ENCODE results near the gene MED17.
"Not testable (repeated sequence)": the region's sequence is repeated elsewhere in the genome, so short reads cannot be mapped to it uniquely, and the experiment has no call there.

The MED17 gene

DNA sequence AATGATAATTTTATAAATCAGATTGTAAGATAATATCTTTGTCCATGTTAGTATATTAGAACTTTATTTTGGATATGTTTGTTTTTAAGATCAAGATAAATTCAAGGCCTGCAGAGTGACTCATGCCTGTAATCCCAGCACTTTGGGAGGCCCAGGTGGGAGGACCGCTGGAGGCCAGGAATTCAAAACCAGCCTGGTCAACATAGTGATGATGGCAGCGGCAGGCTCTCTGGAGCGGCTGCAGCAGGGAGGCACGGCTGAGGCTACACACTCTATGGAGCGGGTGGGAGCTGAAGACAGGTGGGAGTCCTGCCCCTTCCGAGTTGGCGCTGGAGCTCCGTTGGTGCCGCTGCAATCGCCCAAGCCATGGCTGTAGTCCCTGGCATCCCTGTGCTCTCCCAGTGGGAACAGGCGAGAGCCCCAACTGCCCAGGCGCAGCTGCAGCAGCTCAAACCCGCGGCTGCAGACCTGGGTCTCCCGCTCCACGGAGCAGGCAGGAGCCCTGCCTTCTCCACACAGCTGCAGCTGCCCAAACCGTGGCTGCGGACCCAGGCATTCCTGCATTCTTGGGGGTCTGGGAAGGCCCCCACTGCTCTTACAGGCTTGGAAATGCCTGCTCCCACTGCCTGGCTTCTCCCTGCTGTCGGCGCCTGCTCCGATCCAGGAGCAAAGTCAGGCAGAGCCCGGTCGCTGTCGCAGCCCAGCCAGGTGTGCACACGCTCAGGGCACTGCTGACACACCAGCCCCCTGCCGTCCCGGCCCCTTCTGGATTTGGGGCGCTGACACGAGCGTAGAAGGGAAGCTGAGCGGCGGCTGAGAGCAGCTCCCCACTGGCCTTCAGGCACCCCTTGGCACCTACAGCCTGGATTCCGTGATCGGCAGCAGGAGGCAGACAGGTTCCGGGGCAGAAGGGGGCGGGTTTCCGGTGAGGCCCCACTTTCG is 25.9 kb upstream of the MED17 start:
- H3K4me1 ChIP-seq (ENCODE audit: control insufficient read depth, insufficient read depth, low read length, poor library complexity, severe bottlenecking), result no peaks in the 10 kb centered on the region
- DNase-seq, result no peak
- H3K27me3 ChIP-seq (replicated peaks; ENCODE audit: control insufficient read depth, insufficient read depth, low read length, poor library complexity, severe bottlenecking), result no peaks in the 10 kb centered on the region
- no peaks in the 10 kb centered on the region for H3K9me3 ChIP-seq (ENCODE audit: control insufficient read depth, low read length)
- H3K36me3 ChIP-seq (ENCODE audit: control insufficient read depth, insufficient read depth, low read length), result peaks cover 40% of the 10 kb centered on the region
- no peak overlapping the region for H3K4me3 ChIP-seq (ENCODE audit: insufficient read depth, low read depth, low read length, poor library complexity, severe bottlenecking)
- no peak overlapping the region for H3K27ac ChIP-seq (ENCODE audit: insufficient read depth, low read length, poor library complexity, severe bottlenecking)

DNA sequence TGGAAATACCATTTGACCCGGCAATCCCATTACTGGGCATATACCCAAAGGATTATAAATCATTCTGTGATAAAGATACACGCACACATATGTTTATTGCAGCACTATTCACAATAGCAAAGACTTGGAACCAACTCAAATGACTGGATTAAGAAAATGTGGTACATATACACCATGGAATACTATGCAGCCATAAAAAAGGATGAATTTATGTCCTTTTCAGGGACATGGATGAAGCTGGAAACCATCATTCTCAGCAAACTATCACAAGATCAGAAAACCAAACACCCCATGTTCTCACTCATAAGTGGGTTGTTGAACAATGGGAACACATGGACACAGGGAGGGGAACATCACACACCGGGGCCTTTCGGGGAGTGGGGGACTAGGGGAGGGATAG is 25.0 kb upstream of the MED17 start:
- not testable (repeated sequence) for H3K9me3 ChIP-seq (ENCODE audit: control insufficient read depth, low read length); H3K4me1 ChIP-seq (ENCODE audit: control insufficient read depth, insufficient read depth, low read length, poor library complexity, severe bottlenecking); H3K27me3 ChIP-seq (replicated peaks; ENCODE audit: control insufficient read depth, insufficient read depth, low read length, poor library complexity, severe bottlenecking); DNase-seq; H3K27ac ChIP-seq (ENCODE audit: insufficient read depth, low read length, poor library complexity, severe bottlenecking); H3K4me3 ChIP-seq (ENCODE audit: insufficient read depth, low read depth, low read length, poor library complexity, severe bottlenecking)
- peaks cover 37% of the 10 kb centered on the region for H3K36me3 ChIP-seq (ENCODE audit: control insufficient read depth, insufficient read depth, low read length)

DNA sequence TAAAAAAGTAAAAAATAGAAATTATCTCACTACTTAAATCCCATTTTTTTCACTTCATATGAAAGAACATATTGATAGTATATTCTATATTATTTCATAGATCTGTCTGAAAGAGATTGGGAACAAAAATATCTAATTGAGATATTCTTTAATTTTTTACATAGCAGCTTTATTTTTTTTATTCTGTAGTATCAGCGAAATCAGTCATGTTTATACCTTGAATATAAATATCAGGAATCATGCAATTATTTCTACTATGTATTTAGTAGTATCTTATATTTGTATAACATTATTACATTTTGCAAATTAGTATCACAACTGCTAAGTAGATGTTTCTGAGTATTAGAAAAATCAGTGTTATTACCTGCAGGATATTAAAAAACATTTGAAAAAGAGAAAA is 22.2 kb upstream of the MED17 start:
- Histone ChIP-seq H3K9me3 (ENCODE audit: control insufficient read depth, low read length) (no peaks in the 10 kb centered on the region), H3K27ac (ENCODE audit: insufficient read depth, low read length, poor library complexity, severe bottlenecking) (no peak overlapping the region), H3K27me3 (replicated peaks; ENCODE audit: control insufficient read depth, insufficient read depth, low read length, poor library complexity, severe bottlenecking) (no peaks in the 10 kb centered on the region), H3K4me1 (ENCODE audit: control insufficient read depth, insufficient read depth, low read length, poor library complexity, severe bottlenecking) (no peaks in the 10 kb centered on the region), H3K4me3 (ENCODE audit: insufficient read depth, low read depth, low read length, poor library complexity, severe bottlenecking) (no peak overlapping the region), H3K36me3 (ENCODE audit: control insufficient read depth, insufficient read depth, low read length) (peaks cover 28% of the 10 kb centered on the region)
- DNase-seq, result no peak

DNA sequence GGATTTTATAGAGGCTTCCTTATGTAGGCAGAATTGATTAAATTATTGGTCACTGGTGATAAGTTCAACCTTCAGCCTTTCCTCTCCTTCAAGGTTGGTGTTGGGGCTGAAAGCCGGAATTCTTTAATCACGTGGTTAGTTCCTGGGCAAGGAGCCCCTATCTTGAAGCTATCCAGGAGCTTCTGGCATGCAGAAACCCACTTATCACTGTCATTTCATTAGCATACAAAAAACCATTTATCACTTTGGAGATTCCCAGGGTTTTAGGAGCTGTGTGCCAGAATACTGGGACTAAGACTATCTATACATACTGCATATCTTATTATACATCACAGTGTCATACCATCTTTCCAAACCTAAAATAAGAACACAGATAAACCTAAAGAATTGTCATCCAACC is 18.5 kb upstream of the MED17 start:
- H3K27ac ChIP-seq (ENCODE audit: insufficient read depth, low read length, poor library complexity, severe bottlenecking), result no peak overlapping the region
- H3K27me3 ChIP-seq (replicated peaks; ENCODE audit: control insufficient read depth, insufficient read depth, low read length, poor library complexity, severe bottlenecking), result no peaks in the 10 kb centered on the region
- H3K9me3 ChIP-seq (ENCODE audit: control insufficient read depth, low read length), result no peaks in the 10 kb centered on the region
- DNase-seq, result no peak
- no peaks in the 10 kb centered on the region for H3K4me1 ChIP-seq (ENCODE audit: control insufficient read depth, insufficient read depth, low read length, poor library complexity, severe bottlenecking)
- peaks cover 9% of the 10 kb centered on the region for H3K36me3 ChIP-seq (ENCODE audit: control insufficient read depth, insufficient read depth, low read length)
- no peak overlapping the region for H3K4me3 ChIP-seq (ENCODE audit: insufficient read depth, low read depth, low read length, poor library complexity, severe bottlenecking)

DNA sequence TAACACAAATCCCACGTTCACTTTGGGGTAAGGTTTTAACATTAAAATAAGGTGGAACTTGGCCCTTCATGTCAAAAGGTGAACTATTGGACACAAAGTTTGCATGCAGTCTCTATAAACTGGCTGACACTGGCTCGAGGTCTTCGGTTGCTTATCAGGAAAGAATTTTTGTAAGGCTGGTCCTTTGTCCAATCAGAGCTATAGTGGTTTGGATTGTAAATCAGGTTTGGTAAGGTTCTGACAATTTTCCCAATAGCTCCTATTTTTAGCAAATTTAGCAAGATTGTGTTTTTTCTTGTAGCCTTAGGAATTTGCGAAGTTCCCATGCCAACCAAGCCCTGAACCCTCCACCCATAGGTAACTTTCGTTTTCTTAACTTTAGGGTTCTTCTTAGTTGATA is 17.6 kb upstream of the MED17 start:
- Histone ChIP-seq H3K27me3 (replicated peaks; ENCODE audit: control insufficient read depth, insufficient read depth, low read length, poor library complexity, severe bottlenecking) (no peaks in the 10 kb centered on the region), H3K27ac (ENCODE audit: insufficient read depth, low read length, poor library complexity, severe bottlenecking) (no peak overlapping the region), H3K4me3 (ENCODE audit: insufficient read depth, low read depth, low read length, poor library complexity, severe bottlenecking) (no peak overlapping the region), H3K9me3 (ENCODE audit: control insufficient read depth, low read length) (no peaks in the 10 kb centered on the region), H3K4me1 (ENCODE audit: control insufficient read depth, insufficient read depth, low read length, poor library complexity, severe bottlenecking) (no peaks in the 10 kb centered on the region), H3K36me3 (ENCODE audit: control insufficient read depth, insufficient read depth, low read length) (no peaks in the 10 kb centered on the region)
- DNase-seq, result no peak

DNA sequence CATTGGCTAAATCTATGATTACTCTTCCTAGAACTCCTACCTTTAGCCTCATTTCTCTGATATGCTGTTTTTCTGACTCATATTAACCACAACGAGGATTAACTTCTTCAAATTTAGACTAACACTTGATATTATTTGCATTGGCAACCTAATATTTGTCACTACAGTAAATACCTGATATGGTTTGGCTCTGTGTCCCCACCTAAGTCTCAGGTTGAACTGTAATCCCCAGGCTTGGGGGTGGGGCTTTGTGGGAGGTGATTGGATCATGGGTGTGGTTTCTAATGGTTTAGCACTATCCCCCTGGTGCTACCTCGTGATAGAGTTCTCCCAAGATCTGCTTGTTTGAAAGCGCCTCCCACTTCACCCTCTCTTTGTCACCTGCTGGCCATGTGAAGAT is 17.1 kb upstream of the MED17 start:
- Histone ChIP-seq H3K27ac (ENCODE audit: insufficient read depth, low read length, poor library complexity, severe bottlenecking) (no peak overlapping the region), H3K9me3 (ENCODE audit: control insufficient read depth, low read length) (no peaks in the 10 kb centered on the region), H3K4me3 (ENCODE audit: insufficient read depth, low read depth, low read length, poor library complexity, severe bottlenecking) (no peak overlapping the region), H3K27me3 (replicated peaks; ENCODE audit: control insufficient read depth, insufficient read depth, low read length, poor library complexity, severe bottlenecking) (no peaks in the 10 kb centered on the region), H3K36me3 (ENCODE audit: control insufficient read depth, insufficient read depth, low read length) (no peaks in the 10 kb centered on the region), H3K4me1 (ENCODE audit: control insufficient read depth, insufficient read depth, low read length, poor library complexity, severe bottlenecking) (no peaks in the 10 kb centered on the region)
- no peak for DNase-seq

DNA sequence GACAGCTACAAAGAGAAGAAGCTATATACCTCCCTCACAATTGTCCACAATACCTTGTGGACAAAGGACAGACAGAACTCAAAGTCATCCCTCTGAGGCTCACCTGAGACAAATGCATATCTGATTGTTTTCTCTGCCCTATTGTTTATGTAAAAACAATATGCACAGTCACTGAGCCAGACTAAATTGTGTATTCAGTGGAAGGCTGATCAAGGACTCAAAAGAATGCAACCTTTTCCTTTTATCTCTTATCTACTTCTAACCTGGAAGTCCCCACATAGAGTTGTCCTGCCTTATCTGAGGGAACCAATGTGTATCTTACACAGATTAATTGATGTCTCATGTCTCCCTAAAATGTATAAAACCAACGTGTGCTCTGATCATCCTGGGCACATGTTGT is 13.9 kb upstream of the MED17 start:
- H3K4me1 ChIP-seq (ENCODE audit: control insufficient read depth, insufficient read depth, low read length, poor library complexity, severe bottlenecking), result no peaks in the 10 kb centered on the region
- H3K9me3 ChIP-seq (ENCODE audit: control insufficient read depth, low read length), result no peaks in the 10 kb centered on the region
- DNase-seq, result no peak
- no peaks in the 10 kb centered on the region for H3K36me3 ChIP-seq (ENCODE audit: control insufficient read depth, insufficient read depth, low read length)
- no peaks in the 10 kb centered on the region for H3K27me3 ChIP-seq (replicated peaks; ENCODE audit: control insufficient read depth, insufficient read depth, low read length, poor library complexity, severe bottlenecking)
- H3K4me3 ChIP-seq (ENCODE audit: insufficient read depth, low read depth, low read length, poor library complexity, severe bottlenecking), result no peak overlapping the region
- H3K27ac ChIP-seq (ENCODE audit: insufficient read depth, low read length, poor library complexity, severe bottlenecking), result no peak overlapping the region

DNA sequence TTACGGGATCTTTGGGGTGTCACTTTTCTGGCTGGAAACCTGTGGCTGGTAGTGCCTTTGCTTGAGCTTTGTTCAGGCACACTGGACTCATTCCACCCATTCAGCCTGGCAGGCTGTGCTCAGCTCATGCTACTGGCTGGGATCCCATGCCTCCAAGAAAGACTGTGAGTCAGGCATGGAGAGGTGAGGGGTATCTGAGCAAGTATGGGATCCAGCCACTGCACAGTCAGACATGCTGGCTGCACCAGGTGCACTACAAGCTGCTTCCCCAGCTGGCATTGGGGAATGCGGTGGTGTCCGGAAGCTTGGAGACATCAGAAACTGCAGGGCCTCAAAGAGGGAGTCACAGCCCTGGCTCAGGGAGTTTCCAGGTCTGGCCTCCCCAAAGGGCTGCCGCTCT is 12.0 kb upstream of the MED17 start:
- no peaks in the 10 kb centered on the region for H3K9me3 ChIP-seq (ENCODE audit: control insufficient read depth, low read length)
- no peaks in the 10 kb centered on the region for H3K27me3 ChIP-seq (replicated peaks; ENCODE audit: control insufficient read depth, insufficient read depth, low read length, poor library complexity, severe bottlenecking)
- no peak overlapping the region for H3K4me3 ChIP-seq (ENCODE audit: insufficient read depth, low read depth, low read length, poor library complexity, severe bottlenecking)
- DNase-seq, result no peak
- no peaks in the 10 kb centered on the region for H3K4me1 ChIP-seq (ENCODE audit: control insufficient read depth, insufficient read depth, low read length, poor library complexity, severe bottlenecking)
- H3K36me3 ChIP-seq (ENCODE audit: control insufficient read depth, insufficient read depth, low read length), result no peaks in the 10 kb centered on the region
- no peak overlapping the region for H3K27ac ChIP-seq (ENCODE audit: insufficient read depth, low read length, poor library complexity, severe bottlenecking)

DNA sequence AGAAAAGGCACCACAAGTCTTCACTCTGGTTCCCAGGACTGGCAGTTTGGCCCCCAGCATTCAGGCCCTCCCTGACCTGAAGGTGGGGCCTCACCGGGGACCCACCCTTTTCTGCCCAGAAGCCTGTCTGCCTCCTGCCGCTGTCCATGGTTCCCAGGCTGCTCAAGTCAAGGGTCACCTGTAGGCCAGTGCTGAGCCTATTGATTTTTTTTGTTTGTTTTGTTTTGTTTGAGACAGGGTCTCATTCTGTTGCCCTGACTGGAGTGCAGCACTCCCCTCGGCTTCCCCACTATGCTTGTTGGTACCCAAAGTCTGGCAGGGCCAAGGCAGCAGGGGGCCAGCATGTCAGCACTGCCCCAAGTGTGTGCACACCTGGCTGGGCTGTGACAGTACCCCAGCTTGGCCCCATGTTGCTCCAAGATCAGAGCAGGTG is 11.0 kb upstream of the MED17 start:
- H3K4me3 ChIP-seq (ENCODE audit: insufficient read depth, low read depth, low read length, poor library complexity, severe bottlenecking), result no peak overlapping the region
- H3K4me1 ChIP-seq (ENCODE audit: control insufficient read depth, insufficient read depth, low read length, poor library complexity, severe bottlenecking), result no peaks in the 10 kb centered on the region
- no peak overlapping the region for H3K27ac ChIP-seq (ENCODE audit: insufficient read depth, low read length, poor library complexity, severe bottlenecking)
- no peaks in the 10 kb centered on the region for H3K36me3 ChIP-seq (ENCODE audit: control insufficient read depth, insufficient read depth, low read length)
- H3K9me3 ChIP-seq (ENCODE audit: control insufficient read depth, low read length), result no peaks in the 10 kb centered on the region
- no peaks in the 10 kb centered on the region for H3K27me3 ChIP-seq (replicated peaks; ENCODE audit: control insufficient read depth, insufficient read depth, low read length, poor library complexity, severe bottlenecking)
- DNase-seq, result no peak

DNA sequence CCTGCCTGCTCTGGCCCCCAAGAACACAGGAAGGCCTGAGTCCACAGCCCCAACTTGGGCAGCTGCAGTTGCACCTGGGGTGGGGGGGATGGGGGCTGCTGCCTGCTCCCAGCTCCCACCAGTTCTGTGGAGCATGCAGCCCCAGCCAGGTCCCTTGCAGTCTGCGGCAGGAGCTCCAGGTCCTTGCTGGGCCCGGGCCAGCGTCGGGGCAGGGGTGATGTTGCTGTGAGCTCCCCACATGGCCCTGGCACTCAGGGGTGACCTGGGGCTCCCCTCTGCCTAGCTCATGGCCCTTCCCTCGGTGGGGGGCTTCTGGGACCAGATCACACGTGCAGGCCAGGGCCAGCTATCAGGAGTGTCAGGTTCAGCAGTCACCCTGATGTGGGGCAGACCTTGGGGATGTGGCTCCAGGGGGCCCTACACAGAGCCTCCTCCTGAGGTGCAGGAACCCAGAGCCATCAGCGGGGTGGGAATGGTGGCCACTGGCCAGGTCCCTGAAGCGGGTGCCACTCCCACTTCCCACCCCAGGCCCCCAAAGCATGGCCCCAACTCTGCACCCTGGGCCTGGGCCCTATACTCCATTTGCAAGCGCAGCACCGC is 10.4 kb upstream of the MED17 start:
- Histone ChIP-seq H3K36me3 (ENCODE audit: control insufficient read depth, insufficient read depth, low read length) (no peaks in the 10 kb centered on the region), H3K9me3 (ENCODE audit: control insufficient read depth, low read length) (no peaks in the 10 kb centered on the region), H3K4me1 (ENCODE audit: control insufficient read depth, insufficient read depth, low read length, poor library complexity, severe bottlenecking) (no peaks in the 10 kb centered on the region), H3K27ac (ENCODE audit: insufficient read depth, low read length, poor library complexity, severe bottlenecking) (no peak overlapping the region), H3K27me3 (replicated peaks; ENCODE audit: control insufficient read depth, insufficient read depth, low read length, poor library complexity, severe bottlenecking) (no peaks in the 10 kb centered on the region), H3K4me3 (ENCODE audit: insufficient read depth, low read depth, low read length, poor library complexity, severe bottlenecking) (no peak overlapping the region)
- no peak for DNase-seq

Measured in effector memory CD4-positive, alpha-beta T cell (primary cell).